WTC11 (cell line): ENCODE results near the gene EPO. TPM values are rescaled to one million over a fixed set of nuclear protein-coding genes. Genes with fewer than 3 reads are reported as not detected.

Experiments
- ATAC-seq: fragments of 200-7000 bp; cut with Tn5 transposase; 2 replicates; pipeline ENCODE4 v1.10.0; 2021; ENCODE audit warnings: mild to moderate bottlenecking, moderate library complexity
- CTCF ChIA-PET: fragments of 300-600 bp; sonication (Branson Sonifier 250); formaldehyde crosslinking; loops from one replicate; lab custom pipeline; 2021; ENCODE audit warnings: antibody characterized with exemption; lab: Charles Lee
- POLR2A ChIA-PET: fragments of 350-600 bp; sonication (Branson Sonifier 250); formaldehyde crosslinking; loops from one replicate; lab custom pipeline; 2021; ENCODE audit warnings: antibody characterized with exemption; lab: Charles Lee
- DNase-seq: peaks from one replicate; pipeline ENCODE4 v3.0.0; 2021; ENCODE audit warnings: low spot score
- H3K27ac Mint-ChIP-seq: 2 replicates; pipeline ENCODE4 v1.8.0; 2021; ENCODE audit warnings: mixed read lengths
- H3K27me3 Mint-ChIP-seq: 2 replicates; pipeline ENCODE4 v1.8.0; 2021; ENCODE audit warnings: low read depth, mild to moderate bottlenecking, moderate library complexity, mixed read lengths
- H3K36me3 Mint-ChIP-seq: 2 replicates; pipeline ENCODE4 v1.8.0; 2021; ENCODE audit warnings: mixed read lengths
- H3K4me1 Mint-ChIP-seq: 2 replicates; pipeline ENCODE4 v1.8.0; 2022; ENCODE audit warnings: mixed read lengths
- H3K4me3 Mint-ChIP-seq: 2 replicates; pipeline ENCODE4 v1.8.0; 2021; ENCODE audit warnings: mild to moderate bottlenecking, moderate library complexity, mixed read lengths
- H3K9me3 Mint-ChIP-seq: 2 replicates; pipeline ENCODE4 v1.8.0; 2021; ENCODE audit warnings: mixed read lengths
- AFF4 ChIP-seq: sonication (generic); formaldehyde crosslinking; IDR thresholded peaks from 2 replicates; pipeline ENCODE4 v1.8.1; 2023; ENCODE audit warnings: mild to moderate bottlenecking, missing genetic modification reagents, borderline replicate concordance
- ATF1 ChIP-seq: sonication (generic); formaldehyde crosslinking; IDR thresholded peaks from 2 replicates; pipeline ENCODE4 v1.8.1; 2023; ENCODE audit warnings: mild to moderate bottlenecking, moderate library complexity, missing genetic modification reagents
- EMX1 ChIP-seq: fragments of 250-450 bp; sonication (Bioruptor Pico); IDR thresholded peaks from 2 replicates; pipeline ENCODE4 v1.8.0; 2021; ENCODE audit warnings: mild to moderate bottlenecking
- FOXP4 ChIP-seq: sonication (generic); formaldehyde crosslinking; IDR thresholded peaks from 2 replicates; pipeline ENCODE4 v1.8.0; 2022; ENCODE audit warnings: mild to moderate bottlenecking, missing genetic modification reagents
- GTF2I ChIP-seq: fragments of 250-450 bp; sonication (Bioruptor Pico); conservative IDR thresholded peaks from 2 replicates; pipeline ENCODE4 v1.4.0; 2021; ENCODE audit warnings: mild to moderate bottlenecking
- MYBL2 ChIP-seq: sonication (generic); formaldehyde crosslinking; IDR thresholded peaks from 2 replicates; pipeline ENCODE4 v1.8.1; 2023; ENCODE audit warnings: mild to moderate bottlenecking, moderate library complexity, missing genetic modification reagents
- NR3C1 ChIP-seq: sonication (generic); formaldehyde crosslinking; conservative IDR thresholded peaks from 2 replicates; pipeline ENCODE4 v1.8.1; 2023; ENCODE audit warnings: low read depth, mild to moderate bottlenecking, missing genetic modification reagents
- SMAD4 ChIP-seq: sonication (generic); formaldehyde crosslinking; IDR thresholded peaks from 2 replicates; pipeline ENCODE4 v1.8.0; 2022; ENCODE audit warnings: mild to moderate bottlenecking, missing genetic modification reagents
- SP1 ChIP-seq: sonication (generic); formaldehyde crosslinking; conservative IDR thresholded peaks from 2 replicates; pipeline ENCODE4 v1.8.1; 2022; ENCODE audit warnings: missing genetic modification reagents
- TEAD1 ChIP-seq: sonication (generic); formaldehyde crosslinking; IDR thresholded peaks from 2 replicates; pipeline ENCODE4 v1.8.0; 2022; ENCODE audit warnings: mild to moderate bottlenecking, missing genetic modification reagents
- TP53 ChIP-seq: sonication (generic); formaldehyde crosslinking; IDR thresholded peaks from 2 replicates; pipeline ENCODE4 v1.8.1; 2023; ENCODE audit warnings: mild to moderate bottlenecking, missing genetic modification reagents
- ZNF281 ChIP-seq: sonication (generic); formaldehyde crosslinking; IDR thresholded peaks from 2 replicates; pipeline ENCODE4 v1.8.0; 2023; ENCODE audit warnings: mild to moderate bottlenecking, missing genetic modification reagents
- ZNF317 ChIP-seq: sonication (generic); formaldehyde crosslinking; IDR thresholded peaks from 2 replicates; pipeline ENCODE4 v1.8.1; 2023; ENCODE audit warnings: low read depth, mild to moderate bottlenecking, moderate library complexity, missing genetic modification reagents, borderline replicate concordance
- ZNF416 ChIP-seq: fragments of 250-450 bp; sonication (Bioruptor Pico); IDR thresholded peaks from 2 replicates; pipeline ENCODE4 v1.9.0; 2021; ENCODE audit warnings: mild to moderate bottlenecking, inconsistent platforms
- ZNF425 ChIP-seq: fragments of 250-450 bp; sonication (Bioruptor Pico); conservative IDR thresholded peaks from 2 replicates; pipeline ENCODE4 v1.9.0; 2021; ENCODE audit warnings: mild to moderate bottlenecking
- ZSCAN18 ChIP-seq: fragments of 250-450 bp; sonication (Bioruptor Pico); IDR thresholded peaks from 2 replicates; pipeline ENCODE4 v2.1.2; 2022; ENCODE audit warnings: mild to moderate bottlenecking, moderate library complexity
- total RNA-seq: library from RNA; stranded (reverse); gene quantifications from 3 replicates; pipeline ENCODE4 v1.2.3, GENCODE V29; 2021

The EPO gene
- total RNA-seq, 1 experiment from 2014 or later, result 0.63 TPM

- H3K4me3 Mint-ChIP-seq, result peak overlapping the region; percentile 88
- ATAC-seq, result no peak
These were observed 45.7 kb upstream of the EPO start for GRCh38 chr7:100674411-100675104.

GRCh38 chr7:100675105-100675451 is 45.2 kb upstream of the EPO start:
- Mint-ChIP-seq H3K27me3 (peaks cover 29% of the 10 kb centered on the region), H3K9me3 (no peaks in the 10 kb centered on the region), H3K27ac (no peak overlapping the region), H3K36me3 (peaks cover 11% of the 10 kb centered on the region), H3K4me1 (peaks cover 8% of the 10 kb centered on the region), H3K4me3 (peak overlapping the region; percentile 88)
- DNase-seq, result no peak
- CTCF ChIA-PET, result interaction anchor here (0.5 to 4.1 kb wide), 12 partner anchors 8 to 153 kb away, joined by 3 to 18 read pairs (median 4); partner anchors contain the start of genes GIGYF1, MOSPD3 and POP7
- ATAC-seq, result no peak
- POLR2A ChIA-PET, result interaction anchor here (0.6 to 1.2 kb wide), 3 partner anchors 10 to 229 kb away, joined by 3 to 12 read pairs (median 4); partner anchors contain the start of gene FBXO24
- TF ChIP-seq ZNF281 (CRISPR knock-in tag) (no peak), SMAD4 (CRISPR knock-in tag) (no peak), ZNF416 (CRISPR knock-in tag) (no peak), ZNF317 (CRISPR knock-in tag) (no peak), ZNF425 (CRISPR knock-in tag) (no peak), ZSCAN18 (CRISPR knock-in tag) (no peak), GTF2I (CRISPR knock-in tag) (no peak), TP53 (CRISPR knock-in tag) (no peak), EMX1 (CRISPR knock-in tag) (no peak), ATF1 (CRISPR knock-in tag) (no peak), SP1 (no peak), TEAD1 (CRISPR knock-in tag) (no peak), MYBL2 (no peak)

More at GRCh38 chr7:100674411-100675104, 45.7 kb upstream of the EPO start:
- peaks cover 9% of the 10 kb centered on the region for H3K36me3 Mint-ChIP-seq
- no peak overlapping the region for H3K27ac Mint-ChIP-seq
- DNase-seq, result no peak
- H3K27me3 Mint-ChIP-seq, result peaks cover 34% of the 10 kb centered on the region
- CTCF ChIA-PET, result interaction anchor here (0.5 to 4.1 kb wide), 12 partner anchors 9 to 154 kb away, joined by 3 to 18 read pairs (median 4); partner anchors contain the start of genes GIGYF1, MOSPD3 and POP7
- H3K9me3 Mint-ChIP-seq, result no peaks in the 10 kb centered on the region
- POLR2A ChIA-PET, result interaction anchor here (0.6 to 1.2 kb wide), 3 partner anchors 11 to 228 kb away, joined by 3 to 12 read pairs (median 4); partner anchors contain the start of gene FBXO24
- peaks cover 7% of the 10 kb centered on the region for H3K4me1 Mint-ChIP-seq
- TF ChIP-seq AFF4 (CRISPR knock-in tag) (no peak), NR3C1 (CRISPR knock-in tag) (no peak), FOXP4 (CRISPR knock-in tag) (0 out of 2 replicates have a peak, but pooled peaks have one; percentile 17)
